H9 (cell line): Measurements from ENCODE around the gene SIT1. TPM values are rescaled to one million over a fixed set of nuclear protein-coding genes. Genes with fewer than 3 reads are reported as not detected.

Source experiments
- DNase-seq: peaks from one replicate; pipeline ENCODE4 v3.0.0-alpha.2; 2017
- H2AFZ ChIP-seq: one replicate; pipeline ENCODE4 v1.6.1; 2013; ENCODE audit warnings: mild to moderate bottlenecking, low read length, control low read depth, moderate library complexity
- H2AK5ac ChIP-seq: 2 replicates; pipeline ENCODE4 v1.6.1; 2013; ENCODE audit warnings: low read length, control low read depth, mixed read lengths; ENCODE audit not compliant: insufficient read length
- H2BK120ac ChIP-seq: one replicate; pipeline ENCODE4 v1.6.1; 2013; ENCODE audit warnings: low read depth, mild to moderate bottlenecking, low read length, control low read depth, inconsistent platforms; ENCODE audit not compliant: poor library complexity, severe bottlenecking
- H2BK12ac ChIP-seq: 2 replicates; pipeline ENCODE4 v1.6.1; 2013; ENCODE audit warnings: low read length, control low read depth, mixed read lengths, low read depth; ENCODE audit not compliant: insufficient read length
- H2BK15ac ChIP-seq: 2 replicates; pipeline ENCODE4 v1.6.1; 2013; ENCODE audit warnings: low read depth, low read length, control low read depth
- H2BK20ac ChIP-seq: one replicate; pipeline ENCODE4 v1.6.1; 2013; ENCODE audit warnings: low read depth, mild to moderate bottlenecking, low read length, control low read depth, inconsistent platforms; ENCODE audit not compliant: poor library complexity, severe bottlenecking
- H2BK5ac ChIP-seq: 2 replicates; pipeline ENCODE4 v1.6.1; 2013; ENCODE audit warnings: low read length, control low read depth, mixed read lengths; ENCODE audit not compliant: insufficient read length
- H3K14ac ChIP-seq: 2 replicates; pipeline ENCODE4 v1.6.1; 2013; ENCODE audit warnings: low read length, control low read depth; ENCODE audit not compliant: insufficient read depth
- H3K18ac ChIP-seq: 2 replicates; pipeline ENCODE4 v1.6.1; 2013; ENCODE audit warnings: low read depth, mild to moderate bottlenecking, mixed read lengths, low read length, control low read depth; ENCODE audit not compliant: insufficient read length
- H3K23ac ChIP-seq: 2 replicates; pipeline ENCODE4 v1.6.1; 2013; ENCODE audit warnings: low read length, control low read depth, mixed read lengths, low read depth; ENCODE audit not compliant: insufficient read length
- H3K23me2 ChIP-seq: 2 replicates; pipeline ENCODE4 v1.6.1; 2013; ENCODE audit warnings: low read depth, mild to moderate bottlenecking, mixed read lengths, low read length, control low read depth; ENCODE audit not compliant: insufficient read length, poor library complexity, severe bottlenecking
- H3K27ac ChIP-seq: 2 replicates; pipeline ENCODE4 v1.5.1; 2013; ENCODE audit warnings: low read length, control low read depth, mixed read lengths, low read depth; ENCODE audit not compliant: insufficient read length
- H3K27me3 ChIP-seq: 2 replicates; pipeline ENCODE4 v1.6.1; 2013; ENCODE audit warnings: low read length, control low read depth, inconsistent platforms; ENCODE audit not compliant: insufficient read depth
- H3K4ac ChIP-seq: 2 replicates; pipeline ENCODE4 v1.6.1; 2013; ENCODE audit warnings: low read depth, mild to moderate bottlenecking, control low read depth, inconsistent platforms, low read length, moderate library complexity
- H3K4me1 ChIP-seq: 2 replicates; pipeline ENCODE4 v1.6.1; 2013; ENCODE audit warnings: low read length, control low read depth, inconsistent platforms; ENCODE audit not compliant: insufficient read depth
- H3K4me2 ChIP-seq: 2 replicates; pipeline ENCODE4 v1.6.1; 2013; ENCODE audit warnings: low read length, control low read depth, mixed read lengths; ENCODE audit not compliant: insufficient read length, insufficient read depth
- H3K56ac ChIP-seq: 2 replicates; pipeline ENCODE4 v1.6.1; 2013; ENCODE audit warnings: low read depth, mild to moderate bottlenecking, mixed read lengths, low read length, control low read depth; ENCODE audit not compliant: insufficient read length
- H3K79me1 ChIP-seq: 2 replicates; pipeline ENCODE4 v1.6.1; 2013; ENCODE audit warnings: low read depth, mild to moderate bottlenecking, moderate library complexity, low read length, control low read depth, inconsistent platforms; ENCODE audit not compliant: insufficient read depth, poor library complexity, severe bottlenecking
- H3K79me2 ChIP-seq: 2 replicates; pipeline ENCODE4 v1.6.1; 2013; ENCODE audit warnings: low read length, control low read depth, inconsistent platforms; ENCODE audit not compliant: insufficient read depth
- H3K9ac ChIP-seq: 2 replicates; pipeline ENCODE4 v1.6.1; 2013; ENCODE audit warnings: low read length, control low read depth, mixed read lengths; ENCODE audit not compliant: insufficient read length; ENCODE audit errors: extremely low read depth
- H3K9me3 ChIP-seq: one replicate; pipeline ENCODE4 v1.6.1; 2013; ENCODE audit warnings: low read depth, low read length, inconsistent platforms; ENCODE audit not compliant: control insufficient read depth
- H3T11ph ChIP-seq: one replicate; pipeline ENCODE4 v1.6.1; 2013; ENCODE audit warnings: mild to moderate bottlenecking, low read length, control low read depth, inconsistent platforms
- H4K20me1 ChIP-seq: one replicate; pipeline ENCODE4 v1.6.1; 2013; ENCODE audit not compliant: control insufficient read depth, insufficient read length, insufficient read depth
- H4K5ac ChIP-seq: 2 replicates; pipeline ENCODE4 v1.6.1; 2013; ENCODE audit warnings: low read depth, mild to moderate bottlenecking, mixed read lengths, low read length, control low read depth; ENCODE audit not compliant: insufficient read length
- H4K8ac ChIP-seq: replicated peaks from 2 replicates; pipeline ENCODE4 v1.6.1; 2013; ENCODE audit warnings: low read length, control low read depth, mixed read lengths, low read depth; ENCODE audit not compliant: insufficient read length
- H4K91ac ChIP-seq: 2 replicates; pipeline ENCODE4 v1.6.1; 2013; ENCODE audit warnings: low read depth, mild to moderate bottlenecking, moderate library complexity, mixed read lengths, low read length, control low read depth; ENCODE audit not compliant: insufficient read length
- H3K27ac Mint-ChIP-seq, 3 experiments: 2 replicates in 2 of 3; 3 replicates in 1 of 3; pipeline ENCODE4 v1.8.0; 2020 to 2021; ENCODE audit warnings: mixed read lengths in 3 of 3, mild to moderate bottlenecking in 1 of 3, moderate library complexity in 1 of 3
- H3K27me3 Mint-ChIP-seq: 2 replicates; pipeline ENCODE4 v1.8.0; 2021; ENCODE audit warnings: low read depth, mild to moderate bottlenecking, moderate library complexity, mixed read lengths
- H3K36me3 Mint-ChIP-seq, 3 experiments: 2 replicates in 2 of 3; 3 replicates in 1 of 3; pipeline ENCODE4 v1.8.0; 2020 to 2021; ENCODE audit warnings: low read depth in 3 of 3, mixed read lengths in 3 of 3; ENCODE audit not compliant: insufficient read depth in 1 of 3
- H3K4me1 Mint-ChIP-seq, 2 experiments: 2 replicates each; pipeline ENCODE4 v1.8.0; 2020; ENCODE audit warnings: mixed read lengths in 2 of 2
- H3K4me3 Mint-ChIP-seq, 2 experiments: 2 replicates in 1 of 2; 3 replicates in 1 of 2; pipeline ENCODE4 v1.8.0; 2020 to 2021; ENCODE audit warnings: mild to moderate bottlenecking in 2 of 2, mixed read lengths in 2 of 2, moderate library complexity in 1 of 2
- H3K9me3 Mint-ChIP-seq, 2 experiments: 2 replicates in 1 of 2; 3 replicates in 1 of 2; pipeline ENCODE4 v1.8.0; 2020; ENCODE audit warnings: mild to moderate bottlenecking in 2 of 2, mixed read lengths in 2 of 2, moderate library complexity in 1 of 2
- WGBS: extraction: QIAGEN DNeasy Blood & Tissue Kit; methylation state at CpG from one replicate; pipeline ENCODE4 v1.1.7; 2013; ENCODE audit warnings: missing lambda C conversion rate, low lambda C conversion rate, mixed read lengths; ENCODE audit not compliant: insufficient read length; ENCODE audit errors: extremely low coverage; 5-methylcytosine and 5-hydroxymethylcytosine counted together
- total RNA-seq: library from RNA; stranded (reverse); gene quantifications from 2 replicates; pipeline ENCODE4 v1.2.1, GENCODE V29; 2021
- TF ChIP-seq, protein P1 (sequence below): fragments of 200-600 bp; sonication (generic); conservative IDR thresholded peaks from 3 replicates; pipeline ENCODE4 v1.8.0; 2021; ENCODE audit warnings: antibody characterized with exemption, mild to moderate bottlenecking

SIT1 gene
- total RNA-seq, 1 experiment from 2014 or later = 1.6 TPM

DNA sequence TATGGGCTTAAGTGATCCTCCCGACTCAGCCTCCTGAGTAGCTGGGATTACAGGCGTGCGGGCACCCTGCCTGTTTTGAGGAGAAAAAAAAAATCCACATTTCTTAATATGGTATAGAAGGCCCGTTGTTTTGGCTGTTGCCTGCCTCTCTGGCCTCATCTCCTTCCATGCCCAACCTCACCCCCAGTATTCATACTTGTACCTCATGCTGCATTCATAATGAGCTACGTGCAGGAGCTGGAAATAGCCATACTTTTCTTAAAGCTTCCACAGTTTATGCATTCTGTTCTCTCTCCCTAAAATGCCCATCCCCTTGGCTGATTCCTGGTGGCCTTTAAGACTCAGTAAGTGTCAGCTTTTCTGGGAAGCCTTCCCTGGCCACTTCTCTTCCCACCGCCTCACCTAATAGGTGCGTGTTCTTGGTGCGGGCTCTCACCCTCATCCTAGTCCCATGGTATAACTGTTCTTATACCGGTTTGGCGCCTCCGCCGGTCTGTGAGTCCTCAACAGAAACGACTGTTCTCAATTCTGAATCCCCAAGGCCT is 41.1 kb upstream of the SIT1 start:
- no peak overlapping the region for H4K91ac ChIP-seq
- no peaks in the 10 kb centered on the region for H3K9me3 ChIP-seq
- Mint-ChIP-seq H3K27ac (peak overlapping the region in 1 of 3 experiments; percentile 42; a peak in 2 of 7 replicates), H3K36me3 (peaks cover 6 to 22% (median 13%) of the 10 kb centered on the region in 3 experiments), H3K4me3 (peak overlapping the region; percentile 84 to 93), H3K4me1 (peaks cover 26 to 27% of the 10 kb centered on the region in 2 experiments), H3K9me3 (peaks cover 0 to 2% of the 10 kb centered on the region in 2 experiments; a peak in 2 of 5 replicates), H3K27me3 (no peaks in the 10 kb centered on the region; the same call in 1 of the 2 replicates)
- no peak overlapping the region for H3K14ac ChIP-seq
- DNase-seq = peak; percentile 52
- H2BK15ac ChIP-seq = no peak overlapping the region
- H3K18ac ChIP-seq = no peak overlapping the region
- no CpG with 5 or more reads among the region's 13 CpGs for WGBS
- no peak overlapping the region for H2BK12ac ChIP-seq
- no peak overlapping the region for H2BK5ac ChIP-seq
- peak overlapping the region; percentile 65 for H3K4me2 ChIP-seq
- H3K4me1 ChIP-seq = peaks cover 3% of the 10 kb centered on the region; the same call in 1 of the 2 replicates
- no peaks in the 10 kb centered on the region; the same call in 1 of the 2 replicates for H3K79me2 ChIP-seq
- no peak overlapping the region for H3T11ph ChIP-seq
- H4K20me1 ChIP-seq = no peaks in the 10 kb centered on the region
- no peak overlapping the region for H4K5ac ChIP-seq
- H3K27ac ChIP-seq = no peak overlapping the region
- no peak overlapping the region for H3K56ac ChIP-seq
- H3K23me2 ChIP-seq = peaks cover 6% of the 10 kb centered on the region
- TF ChIP-seq, protein P1, sequence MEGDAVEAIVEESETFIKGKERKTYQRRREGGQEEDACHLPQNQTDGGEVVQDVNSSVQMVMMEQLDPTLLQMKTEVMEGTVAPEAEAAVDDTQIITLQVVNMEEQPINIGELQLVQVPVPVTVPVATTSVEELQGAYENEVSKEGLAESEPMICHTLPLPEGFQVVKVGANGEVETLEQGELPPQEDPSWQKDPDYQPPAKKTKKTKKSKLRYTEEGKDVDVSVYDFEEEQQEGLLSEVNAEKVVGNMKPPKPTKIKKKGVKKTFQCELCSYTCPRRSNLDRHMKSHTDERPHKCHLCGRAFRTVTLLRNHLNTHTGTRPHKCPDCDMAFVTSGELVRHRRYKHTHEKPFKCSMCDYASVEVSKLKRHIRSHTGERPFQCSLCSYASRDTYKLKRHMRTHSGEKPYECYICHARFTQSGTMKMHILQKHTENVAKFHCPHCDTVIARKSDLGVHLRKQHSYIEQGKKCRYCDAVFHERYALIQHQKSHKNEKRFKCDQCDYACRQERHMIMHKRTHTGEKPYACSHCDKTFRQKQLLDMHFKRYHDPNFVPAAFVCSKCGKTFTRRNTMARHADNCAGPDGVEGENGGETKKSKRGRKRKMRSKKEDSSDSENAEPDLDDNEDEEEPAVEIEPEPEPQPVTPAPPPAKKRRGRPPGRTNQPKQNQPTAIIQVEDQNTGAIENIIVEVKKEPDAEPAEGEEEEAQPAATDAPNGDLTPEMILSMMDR = peak; percentile 31; the same call in 2 of the 3 replicates
- no peaks in the 10 kb centered on the region for H3K79me1 ChIP-seq
- no peak overlapping the region for H3K4ac ChIP-seq
- no peak overlapping the region for H3K9ac ChIP-seq
- H2BK20ac ChIP-seq = no peak overlapping the region
- H2AK5ac ChIP-seq = no peak overlapping the region
- no peak overlapping the region for H3K23ac ChIP-seq
- no peak overlapping the region for H2BK120ac ChIP-seq
- H3K27me3 ChIP-seq = no peaks in the 10 kb centered on the region
- H4K8ac ChIP-seq = no peak overlapping the region
- H2AFZ ChIP-seq = no peak overlapping the region
